IMR-90 (cell line): ENCODE data around the gene CD79B. TPM values are rescaled to one million over a fixed set of nuclear protein-coding genes. Genes with fewer than 3 reads are reported as not detected.

Source experiments
- ATAC-seq: fragments of 200-7000 bp; cut with Tn5 transposase; 2 replicates; pipeline ENCODE4 v1.9.1; 2020; ENCODE audit warnings: low read depth, mild to moderate bottlenecking, moderate library complexity
- BruUV-seq: library from RNA; stranded (reverse); fragments of 400-500 nt; replicated peaks from 2 replicates; lab custom pipeline; 2021; lab: Mats Ljungman, UMichigan
- CTCF ChIA-PET: fragments of 300-600 bp; formaldehyde crosslinking; extraction: SDS; loops from one replicate; lab custom pipeline; 2021; ENCODE audit warnings: antibody characterized with exemption; lab: Yijun Ruan, JAX
- POLR2A ChIA-PET: fragments of 300-600 bp; sonication (Branson Sonifier 250); formaldehyde crosslinking; loops from one replicate; lab custom pipeline; 2022; ENCODE audit warnings: antibody characterized with exemption; ENCODE audit not compliant: unreplicated experiment; lab: Charles Lee
- DNase-seq: peaks from one replicate; pipeline ENCODE4 v3.0.0; 2013
- H2AFZ ChIP-seq: replicated peaks from 2 replicates; pipeline ENCODE3; 2013; ENCODE audit warnings: low read length, mild to moderate bottlenecking; ENCODE audit not compliant: poor library complexity
- H2AK5ac ChIP-seq: 2 replicates; pipeline ENCODE4 v1.6.1; 2013; ENCODE audit warnings: low read depth, low read length, inconsistent platforms
- H2AK9ac ChIP-seq: replicated peaks from 2 replicates; pipeline ENCODE3; 2013; ENCODE audit warnings: mild to moderate bottlenecking, low read depth, low read length, moderate library complexity; ENCODE audit not compliant: poor library complexity
- H2BK120ac ChIP-seq: 2 replicates; pipeline ENCODE4 v1.6.1; 2013; ENCODE audit warnings: low read depth, low read length, inconsistent platforms
- H2BK15ac ChIP-seq: 3 replicates; pipeline ENCODE4 v1.6.1; 2013; ENCODE audit warnings: low read depth, low read length, inconsistent platforms
- H2BK20ac ChIP-seq: 2 replicates; pipeline ENCODE4 v1.6.1; 2013; ENCODE audit warnings: low read depth, mild to moderate bottlenecking, inconsistent platforms, low read length, moderate library complexity
- H2BK5ac ChIP-seq: 2 replicates; pipeline ENCODE4 v1.6.1; 2013; ENCODE audit warnings: mild to moderate bottlenecking, low read depth, low read length, inconsistent platforms; ENCODE audit not compliant: poor library complexity, severe bottlenecking
- H3K14ac ChIP-seq: replicated peaks from 2 replicates; pipeline ENCODE4 v1.6.1; 2013; ENCODE audit warnings: low read depth, low read length, inconsistent platforms
- H3K18ac ChIP-seq: 2 replicates; pipeline ENCODE4 v1.6.1; 2013; ENCODE audit warnings: low read depth, low read length, control low read depth
- H3K23ac ChIP-seq: 2 replicates; pipeline ENCODE4 v1.6.1; 2013; ENCODE audit warnings: low read depth, low read length, inconsistent platforms
- H3K27ac ChIP-seq: 2 replicates; pipeline ENCODE4 v1.5.1; 2013; ENCODE audit warnings: mild to moderate bottlenecking, control low read depth, low read length; ENCODE audit not compliant: insufficient read depth
- H3K27me3 ChIP-seq: 2 replicates; pipeline ENCODE4 v1.6.1; 2013; ENCODE audit warnings: low read length; ENCODE audit not compliant: control insufficient read depth, insufficient read depth
- H3K36me3 ChIP-seq: 2 replicates; pipeline ENCODE4 v1.6.1; 2013; ENCODE audit warnings: low read length, mixed read lengths; ENCODE audit not compliant: control insufficient read depth, insufficient read depth
- H3K4ac ChIP-seq: 2 replicates; pipeline ENCODE4 v1.6.1; 2013; ENCODE audit warnings: low read depth, low read length, inconsistent platforms
- H3K4me1 ChIP-seq: 2 replicates; pipeline ENCODE4 v1.6.1; 2013; ENCODE audit warnings: low read length, mixed read lengths; ENCODE audit not compliant: control insufficient read depth, insufficient read depth
- H3K4me2 ChIP-seq: 2 replicates; pipeline ENCODE4 v1.6.1; 2013; ENCODE audit warnings: low read depth, mild to moderate bottlenecking, control low read depth, low read length, moderate library complexity
- H3K4me3 ChIP-seq: 2 replicates; pipeline ENCODE4 v1.5.1; 2013; ENCODE audit warnings: low read depth, mild to moderate bottlenecking, control low read depth, low read length, moderate library complexity; ENCODE audit not compliant: insufficient read depth
- H3K56ac ChIP-seq: 2 replicates; pipeline ENCODE4 v1.6.1; 2013; ENCODE audit warnings: low read length, inconsistent platforms; ENCODE audit not compliant: insufficient read depth; ENCODE audit errors: extremely low read depth
- H3K79me1 ChIP-seq, 2 experiments: 2 replicates each; pipeline ENCODE4 v1.6.1; 2013; ENCODE audit warnings: low read length in 2 of 2, inconsistent platforms in 1 of 2, low read depth in 1 of 2
- H3K9ac ChIP-seq: 2 replicates; pipeline ENCODE4 v1.6.1; 2013; ENCODE audit warnings: low read depth, low read length, control low read depth
- H3K9me1 ChIP-seq: 2 replicates; pipeline ENCODE4 v1.6.1; 2013; ENCODE audit warnings: low read length, inconsistent platforms; ENCODE audit not compliant: insufficient read depth
- H3K9me3 ChIP-seq: 2 replicates; pipeline ENCODE4 v1.6.1; 2013; ENCODE audit warnings: low read length; ENCODE audit not compliant: control insufficient read depth, insufficient read depth
- H4K20me1 ChIP-seq: 2 replicates; pipeline ENCODE4 v1.6.1; 2013; ENCODE audit warnings: low read length, inconsistent platforms; ENCODE audit not compliant: insufficient read depth
- H4K5ac ChIP-seq: 2 replicates; pipeline ENCODE4 v1.6.1; 2013; ENCODE audit warnings: mild to moderate bottlenecking, low read depth, low read length, control low read depth
- H4K8ac ChIP-seq, 2 experiments: 2 replicates each; pipeline ENCODE4 v1.6.1; 2013; ENCODE audit warnings: low read depth in 2 of 2, low read length in 2 of 2, control low read depth in 1 of 2, inconsistent platforms in 1 of 2
- H4K91ac ChIP-seq: 2 replicates; pipeline ENCODE4 v1.6.1; 2013; ENCODE audit warnings: low read depth, low read length, inconsistent platforms; ENCODE audit not compliant: insufficient read depth
- BHLHE40 ChIP-seq: fragments of 150-350 bp; IDR thresholded peaks from 2 replicates; pipeline ENCODE4 v1.6.1; 2016; ENCODE audit warnings: mild to moderate bottlenecking, low read depth, low read length
- CTCF ChIP-seq: conservative IDR thresholded peaks from 2 replicates; pipeline ENCODE4 v1.5.1; 2012; ENCODE audit warnings: mild to moderate bottlenecking, low read depth, low read length, improper control_type of control experiment
- MXI1 ChIP-seq: IDR thresholded peaks from 2 replicates; pipeline ENCODE4 v1.6.1; 2012; ENCODE audit warnings: low read depth, mild to moderate bottlenecking, low read length, moderate library complexity, borderline replicate concordance
- RCOR1 ChIP-seq: IDR thresholded peaks from 2 replicates; pipeline ENCODE4 v1.6.1; 2012; ENCODE audit warnings: mild to moderate bottlenecking, low read length, improper control_type of control experiment; ENCODE audit not compliant: insufficient replicate concordance
- RFX5 ChIP-seq: IDR thresholded peaks from 2 replicates; pipeline ENCODE4 v1.8.0; 2012; ENCODE audit warnings: low read depth, mild to moderate bottlenecking, low read length, moderate library complexity
- WGBS, 2 experiments: methylation state at CpG; one replicate each; pipeline versions ENCODE4 v1.1.5 to v1.1.7; 2013; ENCODE audit warnings: missing lambda C conversion rate in 2 of 2; ENCODE audit not compliant: insufficient read length in 1 of 2; ENCODE audit errors: extremely low coverage in 2 of 2; 5-methylcytosine and 5-hydroxymethylcytosine counted together
- dilution Hi-C: fragments of 300-500 bp; cut with HindIII; formaldehyde crosslinking; loops from one replicate; pipeline ENCODE4 v1.14.3; 2018; ENCODE audit warnings: low sequenced_read_pairs; ENCODE audit not compliant: unreplicated experiment
- in situ Hi-C: fragments of 300-500 bp; cut with MboI; formaldehyde crosslinking; loops from 3 replicates; pipeline ENCODE4 v1.14.3; 2019; ENCODE audit warnings: low sequenced_read_pairs, inconsistent platforms, mixed read lengths
- intact Hi-C: fragments of 100-400 bp; cut with micrococcal nuclease; formaldehyde crosslinking; loops from 2 replicates; pipeline ENCODE4 v1.10.0; 2022
- polyA plus RNA-seq, 3 experiments: library from polyadenylated mRNA; depleted of rRNA; stranded (reverse); fragments of >200 nt; gene quantifications; 2 replicates each; pipeline ENCODE4 v1.2.3, GENCODE V29; 2012; ENCODE audit warnings: low replicate concordance in 1 of 3
- total RNA-seq: library from RNA; depleted of rRNA; stranded (reverse); fragments of >200 nt; gene quantifications from 2 replicates; pipeline ENCODE4 v1.2.3, GENCODE V29; 2012

The CD79B gene
- total and polyA plus RNA-seq, 2 of the 4 experiments (the other 2 are of a cell fraction) = not detected

- H3K4me1 ChIP-seq = peaks cover 10% of the 10 kb centered on the region
- peaks cover 11% of the 10 kb centered on the region for H3K9me1 ChIP-seq
- no peak overlapping the region; the same call in 1 of the 2 replicates for H3K27ac ChIP-seq
- dilution Hi-C loops = no loop called here
- TF ChIP-seq RFX5 (no peak), MXI1 (no peak), BHLHE40 (no peak), CTCF (no peak), RCOR1 (no peak)
- H3K23ac ChIP-seq = no peak overlapping the region
- H3K18ac ChIP-seq = no peak overlapping the region; the same call in 1 of the 2 replicates
- peak; percentile 71 for ATAC-seq
- peak overlapping the region in 1 of 2 experiments; percentile 14; a peak in 2 of 4 replicates for H4K8ac ChIP-seq
- H2BK5ac ChIP-seq = peak overlapping the region; percentile 51
- no peak overlapping the region for H4K5ac ChIP-seq
- no peaks in the 10 kb centered on the region for H3K79me1 ChIP-seq
- no peak overlapping the region for H3K4me3 ChIP-seq
- BruUV-seq = no TSS peak
- intact Hi-C loops = no loop called here
- H2BK20ac ChIP-seq = peak overlapping the region; percentile 47; the same call in 1 of the 2 replicates
- H3K27me3 ChIP-seq = peaks cover 8% of the 10 kb centered on the region
- peak overlapping the region; percentile 74 for H2AFZ ChIP-seq
- POLR2A ChIA-PET = no interaction called here
- peak overlapping the region; percentile 45; the same call in 1 of the 2 replicates for H3K14ac ChIP-seq
- DNase-seq = peak; percentile 21
- peak overlapping the region; percentile 80 for H3K4ac ChIP-seq
- peak overlapping the region; percentile 56 for H2AK5ac ChIP-seq
- H2BK15ac ChIP-seq = no peak overlapping the region
- H4K91ac ChIP-seq = peak overlapping the region; percentile 31; the same call in 1 of the 2 replicates
- no peak overlapping the region for H3K56ac ChIP-seq
- CTCF ChIA-PET = interaction anchor here (0.6 kb wide), 1 partner anchor 13 kb away, joined by 8 read pairs; no protein-coding TSS in a partner anchor
- WGBS, 2 experiments = 64% methylated on average over 7 of the region's 12 CpGs; no CpG with 5 or more reads in 1 of the 2 experiments
- H3K36me3 ChIP-seq = no peaks in the 10 kb centered on the region
- peak overlapping the region; percentile 8; the same call in 1 of the 2 replicates for H3K4me2 ChIP-seq
- H3K9me3 ChIP-seq = no peaks in the 10 kb centered on the region
- in situ Hi-C loops = no loop called here
- peaks cover 3% of the 10 kb centered on the region; the same call in 1 of the 2 replicates for H4K20me1 ChIP-seq
- H2AK9ac ChIP-seq = peak overlapping the region; percentile 87
- H2BK120ac ChIP-seq = peak overlapping the region; percentile 80
- H3K9ac ChIP-seq = no peak overlapping the region
These were observed 41.9 kb upstream of the CD79B start for GRCh38 chr17:63973930-63974593.
